ENCODE measurements around the gene CADM1.

DNA sequence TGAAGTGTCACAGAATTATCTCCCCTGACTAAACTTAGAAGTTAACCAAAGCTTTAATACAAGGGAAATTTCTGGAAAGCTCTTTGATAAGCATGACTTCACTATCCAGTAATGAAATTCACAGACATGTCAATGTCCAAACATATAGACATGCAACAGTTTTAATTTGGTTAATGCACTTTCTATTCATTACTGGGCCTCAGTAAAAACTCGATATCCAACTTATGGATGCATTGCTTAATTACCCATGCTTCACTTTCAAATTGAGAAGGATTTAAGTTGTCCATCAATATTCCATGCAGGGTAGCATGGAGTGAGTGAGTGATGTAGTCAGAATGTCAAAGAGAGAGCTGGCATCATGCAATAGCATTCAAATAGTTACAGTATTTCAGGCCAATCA is 197.5 kb downstream of the CADM1 start:
- TF ChIP-seq, protein P1, sequence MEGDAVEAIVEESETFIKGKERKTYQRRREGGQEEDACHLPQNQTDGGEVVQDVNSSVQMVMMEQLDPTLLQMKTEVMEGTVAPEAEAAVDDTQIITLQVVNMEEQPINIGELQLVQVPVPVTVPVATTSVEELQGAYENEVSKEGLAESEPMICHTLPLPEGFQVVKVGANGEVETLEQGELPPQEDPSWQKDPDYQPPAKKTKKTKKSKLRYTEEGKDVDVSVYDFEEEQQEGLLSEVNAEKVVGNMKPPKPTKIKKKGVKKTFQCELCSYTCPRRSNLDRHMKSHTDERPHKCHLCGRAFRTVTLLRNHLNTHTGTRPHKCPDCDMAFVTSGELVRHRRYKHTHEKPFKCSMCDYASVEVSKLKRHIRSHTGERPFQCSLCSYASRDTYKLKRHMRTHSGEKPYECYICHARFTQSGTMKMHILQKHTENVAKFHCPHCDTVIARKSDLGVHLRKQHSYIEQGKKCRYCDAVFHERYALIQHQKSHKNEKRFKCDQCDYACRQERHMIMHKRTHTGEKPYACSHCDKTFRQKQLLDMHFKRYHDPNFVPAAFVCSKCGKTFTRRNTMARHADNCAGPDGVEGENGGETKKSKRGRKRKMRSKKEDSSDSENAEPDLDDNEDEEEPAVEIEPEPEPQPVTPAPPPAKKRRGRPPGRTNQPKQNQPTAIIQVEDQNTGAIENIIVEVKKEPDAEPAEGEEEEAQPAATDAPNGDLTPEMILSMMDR (IDR thresholded peaks at IDR 0.05): no peak
- no peak for TF ChIP-seq POLR2AphosphoS5 (IDR thresholded peaks at IDR 0.05)
- TF ChIP-seq POLR2A (IDR thresholded peaks at IDR 0.05): no peak

Data from prostate gland (tissue), 2 donors.